Neural crest cell (in vitro differentiated cells): ENCODE data around the gene NFU1. TPM values are rescaled to one million over a fixed set of nuclear protein-coding genes. Genes with fewer than 3 reads are reported as not detected.

Experiments used
- DNase-seq: peaks from one replicate; pipeline ENCODE4 v3.0.0; 2021; ENCODE audit warnings: low read depth, mixed read lengths, low spot score
- H3K27ac Mint-ChIP-seq: one replicate; pipeline ENCODE4 v1.8.0; 2021; ENCODE audit warnings: mild to moderate bottlenecking, mixed read lengths; ENCODE audit not compliant: unreplicated experiment
- H3K27me3 Mint-ChIP-seq: 2 replicates; pipeline ENCODE4 v1.8.0; 2021; ENCODE audit warnings: low read depth, mild to moderate bottlenecking, mixed read lengths
- H3K36me3 Mint-ChIP-seq: 2 replicates; pipeline ENCODE4 v1.8.0; 2021; ENCODE audit warnings: low read depth, mild to moderate bottlenecking, mixed read lengths
- H3K4me1 Mint-ChIP-seq: 2 replicates; pipeline ENCODE4 v1.8.0; 2021; ENCODE audit warnings: mixed read lengths
- H3K4me3 Mint-ChIP-seq: one replicate; pipeline ENCODE4 v1.8.0; 2021; ENCODE audit warnings: mild to moderate bottlenecking, mixed read lengths
- H3K9me3 Mint-ChIP-seq: 2 replicates; pipeline ENCODE4 v1.8.0; 2021; ENCODE audit warnings: mixed read lengths
- CTCF ChIP-seq: fragments of 200-600 bp; sonication (generic); conservative IDR thresholded peaks from 2 replicates; pipeline ENCODE4 v1.5.0; 2021; ENCODE audit warnings: antibody characterized with exemption, mild to moderate bottlenecking
- long read RNA-seq: library from polyadenylated mRNA; unstranded; transcript quantifications from one replicate; pipeline ENCODE4 v2.0.0, GENCODE V29; 2020
- total RNA-seq: library from RNA; stranded (reverse); gene quantifications from 2 replicates; pipeline ENCODE4 v1.2.1, GENCODE V29; 2021

NFU1 gene
- total RNA-seq, result 41.8 and 42.7 TPM in 2 replicates
- long read RNA-seq, transcript NFU1-203 (8 exons, 1,467 nt), result major isoform, 11 of 18 reads
- long read RNA-seq, partial matches to known transcripts, result 2 of 18 reads
- long read RNA-seq, other reads (novel, unspliced or antisense), result 4 of 18 reads

GRCh38 chr2:69436938-69437750 lies at the start of gene NFU1:
TSS of gene NFU1 (minus strand) at chr2:69437435. CDS start at chr2:69437422, 13 bp downstream.
- peak; percentile 89 for DNase-seq
- Mint-ChIP-seq H3K4me1 (peaks cover 26% of the 10 kb centered on the region), H3K9me3 (peaks cover 7% of the 10 kb centered on the region), H3K27ac (peak within 1 kb of the TSS; percentile 96), H3K4me3 (peak within 1 kb of the TSS; percentile 99), H3K27me3 (no peaks in the 10 kb centered on the region), H3K36me3 (no peaks in the 10 kb centered on the region)
- peak; percentile 69 for TF ChIP-seq CTCF

DNA sequence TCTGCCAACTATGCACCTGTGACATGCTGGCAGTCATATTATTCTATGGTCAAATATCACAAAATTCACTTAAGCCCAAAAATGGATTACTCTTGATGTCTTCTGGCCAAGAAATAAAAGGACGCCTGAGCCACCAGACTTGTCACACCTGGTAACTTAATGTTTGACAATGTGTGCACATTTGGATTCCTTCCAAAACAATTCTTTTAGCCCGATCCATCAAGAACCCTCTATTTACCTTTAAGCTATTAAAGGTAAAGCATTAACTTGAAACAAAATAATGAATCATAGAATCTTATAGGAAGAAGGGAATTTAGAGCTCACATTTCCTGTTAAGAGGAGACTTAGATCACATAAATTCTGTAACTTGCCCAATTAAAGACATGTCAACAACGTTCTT lies 46.5 kb upstream of the NFU1 start:
- no peak for DNase-seq
- Mint-ChIP-seq H3K27ac (no peak overlapping the region), H3K9me3 (no peaks in the 10 kb centered on the region)

DNA sequence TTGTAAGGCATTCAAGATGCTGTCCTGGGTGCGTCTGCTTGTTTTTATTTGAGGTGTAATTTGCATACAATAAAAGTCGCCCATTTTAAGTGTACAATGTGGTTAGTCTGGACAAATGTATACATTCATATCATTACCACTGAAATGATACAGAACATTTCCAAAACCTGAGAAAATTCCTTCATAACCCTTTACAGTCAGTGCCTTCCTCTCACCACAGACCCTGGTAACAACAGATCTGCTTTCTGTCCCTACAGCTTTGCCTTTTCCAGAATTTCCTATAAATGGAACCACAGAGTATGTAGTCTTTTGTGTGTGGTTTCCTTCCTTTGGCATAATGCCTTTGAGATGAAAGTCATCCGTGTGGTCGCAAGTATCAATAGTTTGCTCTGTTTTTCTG lies 45.8 kb upstream of the NFU1 start:
- H3K9me3 Mint-ChIP-seq, result no peaks in the 10 kb centered on the region
- TF ChIP-seq CTCF, result no peak
- peaks cover 16% of the 10 kb centered on the region for H3K4me1 Mint-ChIP-seq
- H3K36me3 Mint-ChIP-seq, result peaks cover 8% of the 10 kb centered on the region
- DNase-seq, result no peak
- no peak overlapping the region for H3K4me3 Mint-ChIP-seq
- H3K27ac Mint-ChIP-seq, result peak overlapping the region; percentile 21
- no peaks in the 10 kb centered on the region for H3K27me3 Mint-ChIP-seq

More for the DNA sequence above, 46.5 kb upstream of the NFU1 start:
- no peak overlapping the region for H3K4me3 Mint-ChIP-seq
- TF ChIP-seq CTCF, result no peak
- H3K4me1 Mint-ChIP-seq, result peaks cover 16% of the 10 kb centered on the region
- H3K27me3 Mint-ChIP-seq, result no peaks in the 10 kb centered on the region
- peaks cover 13% of the 10 kb centered on the region for H3K36me3 Mint-ChIP-seq

DNA sequence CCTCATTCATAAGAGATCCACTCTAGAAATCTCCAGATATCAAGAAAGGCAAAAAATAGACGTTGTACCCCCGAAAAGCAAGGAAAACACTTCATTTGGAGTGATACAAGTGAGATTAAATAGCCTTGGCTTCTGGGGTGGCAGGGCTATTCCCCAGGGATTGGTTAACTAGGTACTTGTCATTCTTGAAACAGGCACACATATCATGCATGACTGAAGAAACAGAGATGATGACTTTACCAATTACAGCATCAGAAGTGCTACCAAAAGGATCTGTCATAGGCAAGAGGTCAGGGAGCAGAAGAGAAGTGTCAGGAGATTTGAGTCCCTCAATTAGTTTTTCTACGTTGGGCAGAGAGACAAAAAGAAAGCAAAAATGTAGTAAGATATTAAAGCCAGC lies 45.2 kb upstream of the NFU1 start:
- no peak for DNase-seq
- Mint-ChIP-seq H3K4me3 (no peak overlapping the region), H3K9me3 (no peaks in the 10 kb centered on the region), H3K27ac (no peak overlapping the region), H3K27me3 (no peaks in the 10 kb centered on the region), H3K4me1 (peaks cover 16% of the 10 kb centered on the region), H3K36me3 (peaks cover 8% of the 10 kb centered on the region)
- TF ChIP-seq CTCF, result no peak

GRCh38 chr2:69481421-69481820 lies 44.2 kb upstream of the NFU1 start:
- DNase-seq, result no peak
- H3K9me3 Mint-ChIP-seq, result no peaks in the 10 kb centered on the region
- H3K4me3 Mint-ChIP-seq, result no peak overlapping the region
- no peak overlapping the region for H3K27ac Mint-ChIP-seq
- H3K4me1 Mint-ChIP-seq, result peaks cover 16% of the 10 kb centered on the region
- H3K27me3 Mint-ChIP-seq, result no peaks in the 10 kb centered on the region
- TF ChIP-seq CTCF, result no peak
- H3K36me3 Mint-ChIP-seq, result no peaks in the 10 kb centered on the region
